K562 (cell line): ENCODE measurements around the gene LIN7A. TPM values are rescaled to one million over a fixed set of nuclear protein-coding genes. Genes with fewer than 3 reads are reported as not detected.

Experiments
- ATAC-seq: fragments of 200-7000 bp; cut with Tn5 transposase; 3 replicates; pipeline ENCODE4 v1.9.1; 2020; ENCODE audit warnings: moderate library complexity
- BruUV-seq: library from RNA; stranded (reverse); fragments of 400-500 nt; replicated peaks from 2 replicates; lab custom pipeline; 2021; lab: Mats Ljungman, UMichigan
- CTCF ChIA-PET: fragments of 300-600 bp; formaldehyde crosslinking; extraction: SDS; loops from one replicate; lab custom pipeline; 2021; ENCODE audit warnings: low intra/inter-chr PET ratio; lab: Yijun Ruan, JAX
- POLR2A ChIA-PET: fragments of 300-600, 350-650 bp; sonication (Branson Sonifier 250); formaldehyde crosslinking; extraction: SDS; loops from one replicate; lab custom pipeline; 2021; ENCODE audit warnings: antibody characterized with exemption, inconsistent platforms; lab: Yijun Ruan, JAX
- DNase-seq, 4 experiments: peaks; one replicate each; pipeline versions ENCODE4 v3.0.0 to v3.0.0-alpha.2; 2011 to 2018; ENCODE audit warnings: low spot score in 3 of 4, mixed read lengths in 3 of 4; ENCODE audit errors: extremely low read depth in 1 of 4
- FAIRE-seq: peaks from 2 replicates; lab custom pipeline; 2011; peaks lifted over from hg19 to GRCh38; lab: Jason Lieb, UNC
- H2AFZ ChIP-seq: 2 replicates; pipeline ENCODE4 v1.6.0; 2011; ENCODE audit warnings: low read depth, low read length, control low read depth, inconsistent platforms
- H3K27ac ChIP-seq: fragments of 200-600 bp; 3 replicates; pipeline ENCODE4 v1.8.0; 2011; ENCODE audit warnings: low read depth, mild to moderate bottlenecking, control low read depth, inconsistent platforms, low read length, moderate library complexity, mixed read lengths; ENCODE audit errors: extremely low read depth
- H3K27me3 ChIP-seq, 2 experiments: fragments of 300-600 bp in 1 of 2; 2 replicates in 1 of 2; 3 replicates in 1 of 2; pipeline versions ENCODE4 v1.6.0 to v1.8.0; 2011; ENCODE audit warnings: inconsistent platforms in 2 of 2, low read length in 2 of 2, mild to moderate bottlenecking in 1 of 2, mixed read lengths in 1 of 2, moderate library complexity in 1 of 2; ENCODE audit not compliant: control insufficient read depth in 2 of 2, insufficient read depth in 2 of 2
- H3K36me3 ChIP-seq: fragments of 300-600 bp; 3 replicates; pipeline ENCODE4 v1.8.0; 2011; ENCODE audit warnings: mild to moderate bottlenecking, low read length, inconsistent platforms; ENCODE audit not compliant: control insufficient read depth, insufficient read depth
- H3K4me1 ChIP-seq, 2 experiments: fragments of 200-600 bp in 1 of 2; replicated peaks in 1 of 2; 2 replicates in 1 of 2; 3 replicates in 1 of 2; pipeline versions ENCODE4 v1.5.1 to v1.8.0; 2011; ENCODE audit warnings: inconsistent platforms in 2 of 2, low read length in 2 of 2, mild to moderate bottlenecking in 1 of 2, mixed read lengths in 1 of 2, moderate library complexity in 1 of 2; ENCODE audit not compliant: control insufficient read depth in 2 of 2, insufficient read depth in 2 of 2
- H3K4me2 ChIP-seq: 2 replicates; pipeline ENCODE4 v1.6.1; 2011; ENCODE audit warnings: low read length, control low read depth, inconsistent platforms, mixed read lengths; ENCODE audit not compliant: insufficient read depth
- H3K4me3 ChIP-seq: fragments of 200-600 bp; sonication (generic), shearing (Covaris generic); 2 replicates; pipeline ENCODE4 v1.5.1; 2016; ENCODE audit warnings: control low read depth, inconsistent platforms
- H3K79me2 ChIP-seq: fragments of 200-600 bp; 3 replicates; pipeline ENCODE4 v1.8.0; 2011; ENCODE audit warnings: low read length, inconsistent platforms; ENCODE audit not compliant: control insufficient read depth, insufficient read depth
- H3K9ac ChIP-seq, 2 experiments: 2 replicates each; pipeline versions ENCODE4 v1.6.0 to v1.6.1; 2011; ENCODE audit warnings: low read depth in 2 of 2, low read length in 2 of 2, control low read depth in 1 of 2, inconsistent platforms in 1 of 2, mild to moderate bottlenecking in 1 of 2, mixed read lengths in 1 of 2; ENCODE audit not compliant: insufficient read depth in 1 of 2
- H3K9me1 ChIP-seq: one replicate; pipeline ENCODE4 v1.6.0; 2011; ENCODE audit warnings: inconsistent platforms, mild to moderate bottlenecking, low read length, moderate library complexity; ENCODE audit not compliant: control insufficient read depth, insufficient read depth
- H3K9me3 ChIP-seq: replicated peaks from 2 replicates; pipeline ENCODE4 v1.5.1; 2011; ENCODE audit warnings: low read depth, low read length, inconsistent platforms; ENCODE audit not compliant: control insufficient read depth, insufficient read depth
- H4K20me1 ChIP-seq: replicated peaks from 2 replicates; pipeline ENCODE4 v1.6.1; 2011; ENCODE audit warnings: low read length, inconsistent platforms, mixed read lengths; ENCODE audit not compliant: control insufficient read depth, insufficient read depth
- ARID4B ChIP-seq: sonication (generic); formaldehyde crosslinking; IDR thresholded peaks from 2 replicates; pipeline ENCODE4 v1.8.0; 2022; ENCODE audit warnings: mild to moderate bottlenecking, missing genetic modification reagents
- MGA ChIP-seq: fragments of 450-650 bp; IDR thresholded peaks from 2 replicates; pipeline ENCODE4 v1.6.1; 2016; ENCODE audit warnings: mild to moderate bottlenecking, moderate library complexity
- RBM25 ChIP-seq: fragments of 200-400 bp; formaldehyde crosslinking; IDR thresholded peaks from 2 replicates; pipeline ENCODE4 v1.6.1; 2018; ENCODE audit warnings: low read length, low read depth, moderate library complexity; ENCODE audit not compliant: severe bottlenecking
- TCF3 ChIP-seq: sonication (generic); formaldehyde crosslinking; IDR thresholded peaks from 2 replicates; pipeline ENCODE4 v1.4.0; 2020; ENCODE audit warnings: mild to moderate bottlenecking, missing genetic modification reagents
- ZBTB7A ChIP-seq: IDR thresholded peaks from 2 replicates; pipeline ENCODE4 v1.6.1; 2011; ENCODE audit warnings: low read depth, mild to moderate bottlenecking, low read length, moderate library complexity, borderline replicate concordance; ENCODE audit not compliant: control insufficient read depth
- ZNF239 ChIP-seq: fragments of 250-450 bp; sonication (Bioruptor Pico); IDR thresholded peaks from 2 replicates; pipeline ENCODE4 v1.4.0; 2020; ENCODE audit warnings: mild to moderate bottlenecking
- WGBS: fragments of 100-300 bp; shearing (Covaris generic); methylation state at CpG from one replicate; pipeline ENCODE4 v1.1.6; 2016; ENCODE audit warnings: low coverage, mixed read lengths; ENCODE audit not compliant: insufficient coverage; ENCODE audit errors: missing lambda C conversion rate; 5-methylcytosine and 5-hydroxymethylcytosine counted together
- in situ Hi-C: fragments of 300-500 bp; cut with MboI; formaldehyde crosslinking; loops from 4 replicates; pipeline ENCODE4 v1.15.0; 2018; ENCODE audit warnings: inconsistent platforms, mixed read lengths
- intact Hi-C: fragments of 100-400 bp; cut with micrococcal nuclease; formaldehyde crosslinking; loops from 2 replicates; pipeline ENCODE4 v1.14.2; 2022
- polyA plus RNA-seq, 8 experiments: library from polyadenylated mRNA; depleted of rRNA in 4 of 8; stranded (reverse) in 5 of 8; unstranded in 3 of 8; fragments of >200 nt; fragmentation: Nextera tagmentation in 2 of 8; fragmentation: Illumina TruSeq in 1 of 8; extraction: Ambion mirVana in 2 of 8; extraction: Trizol in 1 of 8; gene quantifications; 2 replicates each; pipeline versions ENCODE4 v1.2.1 to v1.2.3, GENCODE V29; 2011 to 2014; ENCODE audit warnings: inconsistent platforms in 1 of 8, missing spikeins in 1 of 8
- total RNA-seq, 7 experiments: library from RNA; depleted of rRNA in 6 of 7; stranded (reverse); fragments of >200 nt in 6 of 7; fragmentation: Illumina TruSeq in 2 of 7; extraction: Trizol in 2 of 7; gene quantifications; 2 replicates each; pipeline versions ENCODE4 v1.2.1 to v1.2.3, GENCODE V29; 2011 to 2021; ENCODE audit warnings: low replicate concordance in 1 of 7

Gene LIN7A
- total and polyA plus RNA-seq, 9 of the 15 experiments (the other 6 are each of a cell fraction or from before 2014, with no cell fraction given) = not detected

GRCh38 chr12:80867941-80868340 is 69.8 kb downstream of the LIN7A start:
- H3K4me2 ChIP-seq = no peak overlapping the region
- H3K9me3 ChIP-seq = no peaks in the 10 kb centered on the region
- H3K4me1 ChIP-seq = no peaks in the 10 kb centered on the region
- intact Hi-C loops (no loop called here), in situ Hi-C loops (no loop called here)
- ATAC-seq = no peak
- no peaks in the 10 kb centered on the region for H3K27me3 ChIP-seq
- DNase-seq = no peak
- WGBS = 0% methylated on average over 3 of the region's 3 CpGs
- FAIRE-seq = no peak
- H3K4me3 ChIP-seq = no peak overlapping the region
- H3K79me2 ChIP-seq = no peaks in the 10 kb centered on the region
- H3K27ac ChIP-seq = no peak overlapping the region
- TF ChIP-seq RBM25 (no peak), ARID4B (CRISPR knock-in tag) (no peak), ZNF239 (CRISPR knock-in tag) (no peak), MGA (no peak), ZBTB7A (no peak), TCF3 (no peak)
- no peak overlapping the region for H3K9ac ChIP-seq
- CTCF ChIA-PET = no interaction called here
- no peaks in the 10 kb centered on the region for H3K9me1 ChIP-seq
- no peak overlapping the region for H2AFZ ChIP-seq
- no peaks in the 10 kb centered on the region for H3K36me3 ChIP-seq
- BruUV-seq = no TSS peak
- POLR2A ChIA-PET = no interaction called here
- no peaks in the 10 kb centered on the region for H4K20me1 ChIP-seq
